ENCODE results near the gene USP9X. TPM values are rescaled to one million over a fixed set of nuclear protein-coding genes. Genes with fewer than 3 reads are reported as not detected.

USP9X gene
- total and polyA plus RNA-seq, 2 experiments from 2014 or later: 62.2 to 329 TPM

- no peak for DNase-seq (ENCODE audit: low spot score)
- peaks cover 1% of the 10 kb centered on the region for H3K27me3 Mint-ChIP-seq (ENCODE audit: insufficient read depth, low read depth, poor library complexity)
- H3K36me3 Mint-ChIP-seq (ENCODE audit: low read depth): no peaks in the 10 kb centered on the region
Observed at GRCh38 chrX:41258871-41259270, 173.6 kb downstream of the USP9X start.

GRCh38 chrX:41259516-41259915, 174.3 kb downstream of the USP9X start:
- no peak for TF ChIP-seq ZNF114 (CRISPR knock-in tag; IDR thresholded peaks at IDR 0.05)
- TF ChIP-seq, protein P1, sequence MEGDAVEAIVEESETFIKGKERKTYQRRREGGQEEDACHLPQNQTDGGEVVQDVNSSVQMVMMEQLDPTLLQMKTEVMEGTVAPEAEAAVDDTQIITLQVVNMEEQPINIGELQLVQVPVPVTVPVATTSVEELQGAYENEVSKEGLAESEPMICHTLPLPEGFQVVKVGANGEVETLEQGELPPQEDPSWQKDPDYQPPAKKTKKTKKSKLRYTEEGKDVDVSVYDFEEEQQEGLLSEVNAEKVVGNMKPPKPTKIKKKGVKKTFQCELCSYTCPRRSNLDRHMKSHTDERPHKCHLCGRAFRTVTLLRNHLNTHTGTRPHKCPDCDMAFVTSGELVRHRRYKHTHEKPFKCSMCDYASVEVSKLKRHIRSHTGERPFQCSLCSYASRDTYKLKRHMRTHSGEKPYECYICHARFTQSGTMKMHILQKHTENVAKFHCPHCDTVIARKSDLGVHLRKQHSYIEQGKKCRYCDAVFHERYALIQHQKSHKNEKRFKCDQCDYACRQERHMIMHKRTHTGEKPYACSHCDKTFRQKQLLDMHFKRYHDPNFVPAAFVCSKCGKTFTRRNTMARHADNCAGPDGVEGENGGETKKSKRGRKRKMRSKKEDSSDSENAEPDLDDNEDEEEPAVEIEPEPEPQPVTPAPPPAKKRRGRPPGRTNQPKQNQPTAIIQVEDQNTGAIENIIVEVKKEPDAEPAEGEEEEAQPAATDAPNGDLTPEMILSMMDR (conservative IDR thresholded peaks at IDR 0.05; ENCODE audit: low read depth in 2 of 2): peak in 1 of 2 experiments; percentile 49; a peak in 2 of 4 replicates
- no peak for ATAC-seq
- peak; percentile 14 for DNase-seq (ENCODE audit: low spot score)

More at GRCh38 chrX:41258871-41259270, 173.6 kb downstream of the USP9X start:
- no peaks in the 10 kb centered on the region for H4K20me1 ChIP-seq (replicated peaks; ENCODE audit: insufficient read depth)
- no peak overlapping the region for H2AFZ ChIP-seq
- H3K4me1 Mint-ChIP-seq: no peaks in the 10 kb centered on the region
- H3K4me3 ChIP-seq: no peak overlapping the region
- no peak for ATAC-seq
- no peak overlapping the region for H3K27ac ChIP-seq (ENCODE audit: low read depth)
- H3K4me2 ChIP-seq: no peak overlapping the region
- no peaks in the 10 kb centered on the region; the same call in 1 of the 3 replicates for H3K9me3 Mint-ChIP-seq
- H3K4me3 Mint-ChIP-seq: no peak overlapping the region
- H3K27me3 ChIP-seq (ENCODE audit: insufficient read depth): no peaks in the 10 kb centered on the region
- H3K36me3 ChIP-seq (ENCODE audit: insufficient read depth): no peaks in the 10 kb centered on the region
- TF ChIP-seq JUNB (IDR thresholded peaks at IDR 0.05; ENCODE audit: unreplicated experiment) (no peak), CREB1 (CRISPR knock-in tag; IDR thresholded peaks at IDR 0.05; ENCODE audit: low read depth) (no peak)
- H3K27ac Mint-ChIP-seq: no peak overlapping the region
- no peaks in the 10 kb centered on the region for H3K79me2 ChIP-seq (replicated peaks; ENCODE audit: insufficient read depth)
- no peaks in the 10 kb centered on the region for H3K9me2 ChIP-seq (ENCODE audit: insufficient read depth)
- no peaks in the 10 kb centered on the region for H3F3A ChIP-seq (replicated peaks; ENCODE audit: low read depth)
- H3K4me1 ChIP-seq (ENCODE audit: insufficient read depth): no peaks in the 10 kb centered on the region

GRCh38 chrX:41265615-41266014, 180.4 kb downstream of the USP9X start:
- Mint-ChIP-seq H3K4me1 (peaks cover 4% of the 10 kb centered on the region; the same call in 2 of the 3 replicates), H3K36me3 (ENCODE audit: low read depth) (no peaks in the 10 kb centered on the region), H3K4me3 (no peak overlapping the region), H3K9me3 (no peaks in the 10 kb centered on the region; the same call in 1 of the 3 replicates), H3K27ac (no peak overlapping the region), H3K27me3 (ENCODE audit: insufficient read depth, low read depth, poor library complexity) (peaks cover 2% of the 10 kb centered on the region)
- Histone ChIP-seq H3K27ac (ENCODE audit: low read depth) (no peak overlapping the region), H3K4me3 (no peak overlapping the region), H3K27me3 (ENCODE audit: insufficient read depth) (no peaks in the 10 kb centered on the region), H4K20me1 (replicated peaks; ENCODE audit: insufficient read depth) (no peaks in the 10 kb centered on the region), H3K4me2 (no peak overlapping the region), H3K79me2 (replicated peaks; ENCODE audit: insufficient read depth) (no peaks in the 10 kb centered on the region), H3K9me2 (ENCODE audit: insufficient read depth) (no peaks in the 10 kb centered on the region), H2AFZ (no peak overlapping the region), H3K4me1 (ENCODE audit: insufficient read depth) (no peaks in the 10 kb centered on the region), H3K36me3 (ENCODE audit: insufficient read depth) (no peaks in the 10 kb centered on the region), H3F3A (replicated peaks; ENCODE audit: low read depth) (no peaks in the 10 kb centered on the region)
- DNase-seq (ENCODE audit: low spot score): no peak
- ATAC-seq: no peak
- no peak for TF ChIP-seq ZNF462 (CRISPR knock-in tag; IDR thresholded peaks at IDR 0.05)
- TF ChIP-seq JUNB (IDR thresholded peaks at IDR 0.05; ENCODE audit: unreplicated experiment): no peak
- no peak for TF ChIP-seq STAT1 (IDR thresholded peaks at IDR 0.05; ENCODE audit: unreplicated experiment)

More at GRCh38 chrX:41259516-41259915, 174.3 kb downstream of the USP9X start:
- H3F3A ChIP-seq (replicated peaks; ENCODE audit: low read depth): no peaks in the 10 kb centered on the region
- H3K4me3 Mint-ChIP-seq: no peak overlapping the region
- H3K36me3 ChIP-seq (ENCODE audit: insufficient read depth): no peaks in the 10 kb centered on the region
- H3K4me3 ChIP-seq: no peak overlapping the region
- H3K9me3 Mint-ChIP-seq: no peaks in the 10 kb centered on the region; the same call in 1 of the 3 replicates
- no peak overlapping the region for H3K4me2 ChIP-seq
- no peaks in the 10 kb centered on the region for H3K79me2 ChIP-seq (replicated peaks; ENCODE audit: insufficient read depth)
- no peaks in the 10 kb centered on the region for H3K27me3 Mint-ChIP-seq (ENCODE audit: insufficient read depth, low read depth, poor library complexity)
- H4K20me1 ChIP-seq (replicated peaks; ENCODE audit: insufficient read depth): no peaks in the 10 kb centered on the region
- H3K27me3 ChIP-seq (ENCODE audit: insufficient read depth): no peaks in the 10 kb centered on the region
- no peaks in the 10 kb centered on the region for H3K36me3 Mint-ChIP-seq (ENCODE audit: low read depth)
- no peaks in the 10 kb centered on the region for H3K4me1 Mint-ChIP-seq
- no peak overlapping the region for H2AFZ ChIP-seq
- no peaks in the 10 kb centered on the region for H3K4me1 ChIP-seq (ENCODE audit: insufficient read depth)
- no peak overlapping the region for H3K27ac ChIP-seq (ENCODE audit: low read depth)
- no peaks in the 10 kb centered on the region for H3K9me2 ChIP-seq (ENCODE audit: insufficient read depth)
- no peak overlapping the region for H3K27ac Mint-ChIP-seq
